IPS-18c (cell line): ENCODE results near the gene KCNN3.
"Not testable (repeated sequence)": the region's sequence is repeated elsewhere in the genome, so short reads cannot be mapped to it uniquely, and the experiment has no call there.

ENCODE experiments used
- H3K4me3 ChIP-seq: 2 replicates; pipeline ENCODE4 v1.7.0; 2013; ENCODE audit warnings: low read depth, mild to moderate bottlenecking, low read length, moderate library complexity; ENCODE audit not compliant: insufficient read depth
- H3K9me3 ChIP-seq: one replicate; pipeline ENCODE4 v1.6.1; 2013; ENCODE audit warnings: mild to moderate bottlenecking, low read length, moderate library complexity; ENCODE audit not compliant: control insufficient read depth, insufficient read depth

KCNN3 gene

GRCh38 chr1:154703170-154703569 lies 166.9 kb downstream of the KCNN3 start:
- Histone ChIP-seq H3K9me3 (no peaks in the 10 kb centered on the region), H3K4me3 (no peak overlapping the region)

- no peak overlapping the region for H3K4me3 ChIP-seq
- no peaks in the 10 kb centered on the region for H3K9me3 ChIP-seq
Measured at GRCh38 chr1:154698320-154699096, 171.6 kb downstream of the KCNN3 start.

GRCh38 chr1:154697710-154698109 lies 172.4 kb downstream of the KCNN3 start:
- no peaks in the 10 kb centered on the region for H3K9me3 ChIP-seq

GRCh38 chr1:154696456-154696855 lies 173.6 kb downstream of the KCNN3 start:
- H3K9me3 ChIP-seq: no peaks in the 10 kb centered on the region
- no peak overlapping the region for H3K4me3 ChIP-seq

More at GRCh38 chr1:154697710-154698109, 172.4 kb downstream of the KCNN3 start:
- H3K4me3 ChIP-seq: no peak overlapping the region

GRCh38 chr1:154695985-154696384 lies 174.1 kb downstream of the KCNN3 start:
- Histone ChIP-seq H3K9me3 (no peaks in the 10 kb centered on the region), H3K4me3 (no peak overlapping the region)

- H3K4me3 ChIP-seq: no peak overlapping the region
- H3K9me3 ChIP-seq: no peaks in the 10 kb centered on the region
Measured at GRCh38 chr1:154694995-154695394, 175.1 kb downstream of the KCNN3 start.

GRCh38 chr1:154689083-154689482 lies 181.0 kb downstream of the KCNN3 start:
- H3K9me3 ChIP-seq: no peaks in the 10 kb centered on the region
- H3K4me3 ChIP-seq: no peak overlapping the region

GRCh38 chr1:154686507-154686906 lies 183.6 kb downstream of the KCNN3 start:
- Histone ChIP-seq H3K9me3 (no peaks in the 10 kb centered on the region), H3K4me3 (no peak overlapping the region)

- no peak overlapping the region for H3K4me3 ChIP-seq
- peaks cover 6% of the 10 kb centered on the region for H3K9me3 ChIP-seq
Measured at GRCh38 chr1:154683820-154684219, 186.3 kb downstream of the KCNN3 start.

- H3K9me3 ChIP-seq: peaks cover 6% of the 10 kb centered on the region
- H3K4me3 ChIP-seq: no peak overlapping the region
Measured at GRCh38 chr1:154682254-154682653, 187.8 kb downstream of the KCNN3 start.

GRCh38 chr1:154677844-154678243 lies 192.2 kb downstream of the KCNN3 start:
- not testable (repeated sequence) for H3K4me3 ChIP-seq, H3K9me3 ChIP-seq

GRCh38 chr1:154676847-154677246 lies 193.2 kb downstream of the KCNN3 start:
- not testable (repeated sequence) for H3K9me3 ChIP-seq, H3K4me3 ChIP-seq

- not testable (repeated sequence) for H3K9me3 ChIP-seq, H3K4me3 ChIP-seq
Measured at GRCh38 chr1:154674456-154674855, 195.6 kb downstream of the KCNN3 start.

GRCh38 chr1:154672245-154672644 lies 197.8 kb downstream of the KCNN3 start:
- not testable (repeated sequence) for H3K4me3 ChIP-seq, H3K9me3 ChIP-seq

- H3K9me3 ChIP-seq, H3K4me3 ChIP-seq: not testable (repeated sequence)
Measured at GRCh38 chr1:154671412-154671811, 198.7 kb downstream of the KCNN3 start.

- not testable (repeated sequence) for H3K9me3 ChIP-seq, H3K4me3 ChIP-seq
Measured at GRCh38 chr1:154670310-154671270, 199.5 kb downstream of the KCNN3 start.

- Histone ChIP-seq H3K4me3 (no peak overlapping the region), H3K9me3 (peaks cover under 1% of the 10 kb centered on the region)
Measured at GRCh38 chr1:154669464-154670282, 200.4 kb downstream of the KCNN3 start.
